HepG2 (cell line): Measurements from ENCODE around the gene HID1. TPM values are rescaled to one million over a fixed set of nuclear protein-coding genes. Genes with fewer than 3 reads are reported as not detected.

Experiments used
- ATRX ChIP-seq: sonication (generic); formaldehyde crosslinking; IDR thresholded peaks from 2 replicates; pipeline ENCODE4 v1.4.0; 2020; ENCODE audit warnings: missing genetic modification reagents, borderline replicate concordance
- BRD4 ChIP-seq: sonication (generic); formaldehyde crosslinking; IDR thresholded peaks from 2 replicates; pipeline ENCODE4 v1.4.0; 2020; ENCODE audit warnings: missing genetic modification reagents
- CENPBD1 ChIP-seq: sonication (generic); formaldehyde crosslinking; IDR thresholded peaks from 2 replicates; pipeline ENCODE4 v1.8.0; 2022; ENCODE audit warnings: missing genetic modification reagents, low read depth, mild to moderate bottlenecking, borderline replicate concordance
- CENPT ChIP-seq: sonication (generic); formaldehyde crosslinking; IDR thresholded peaks from 2 replicates; pipeline ENCODE4 v1.8.0; 2022; ENCODE audit warnings: low read depth, mild to moderate bottlenecking, moderate library complexity, missing genetic modification reagents
- REPIN1 ChIP-seq: sonication (generic); formaldehyde crosslinking; IDR thresholded peaks from 2 replicates; pipeline ENCODE4 v1.8.0; 2022; ENCODE audit warnings: missing genetic modification reagents, low read depth, mild to moderate bottlenecking, borderline replicate concordance
- SP4 ChIP-seq: sonication (generic); formaldehyde crosslinking; IDR thresholded peaks from 2 replicates; pipeline ENCODE4 v1.8.1; 2023; ENCODE audit warnings: mild to moderate bottlenecking, missing genetic modification reagents
- TAF1 ChIP-seq: sonication (generic); formaldehyde crosslinking; IDR thresholded peaks from 2 replicates; pipeline ENCODE4 v1.4.0; 2020; ENCODE audit warnings: missing genetic modification reagents
- TEAD2 ChIP-seq: sonication (generic); formaldehyde crosslinking; IDR thresholded peaks from 2 replicates; pipeline ENCODE4 v1.9.0; 2021; ENCODE audit warnings: missing genetic modification reagents
- THAP9 ChIP-seq: sonication (generic); formaldehyde crosslinking; IDR thresholded peaks from 2 replicates; pipeline ENCODE4; 2020; ENCODE audit warnings: missing genetic modification reagents, mild to moderate bottlenecking, borderline replicate concordance
- ZBTB3 ChIP-seq: sonication (generic); formaldehyde crosslinking; IDR thresholded peaks from 2 replicates; pipeline ENCODE4 v1.4.0; 2020; ENCODE audit warnings: low read depth, mild to moderate bottlenecking, moderate library complexity, missing genetic modification reagents, borderline replicate concordance
- ZNF318 ChIP-seq: sonication (generic); formaldehyde crosslinking; IDR thresholded peaks from 2 replicates; pipeline ENCODE4 v1.4.0; 2020; ENCODE audit warnings: mild to moderate bottlenecking, missing genetic modification reagents
- ZNF556 ChIP-seq: sonication (generic); formaldehyde crosslinking; IDR thresholded peaks from 2 replicates; pipeline ENCODE4 v1.4.0; 2020; ENCODE audit warnings: mild to moderate bottlenecking, missing genetic modification reagents, borderline replicate concordance
- ZNF772 ChIP-seq: sonication (generic); formaldehyde crosslinking; IDR thresholded peaks from 2 replicates; pipeline ENCODE4 v1.5.0; 2020; ENCODE audit warnings: mild to moderate bottlenecking, missing genetic modification reagents
- polyA plus RNA-seq, 8 experiments: library from polyadenylated mRNA; depleted of rRNA in 3 of 8; stranded (reverse) in 7 of 8; unstranded in 1 of 8; fragments of >200 nt; fragmentation: Illumina TruSeq in 4 of 8; extraction: Trizol in 4 of 8; gene quantifications; 2 replicates each; pipeline versions ENCODE4 v1.2.1 to v1.2.3, GENCODE V29; 2011 to 2016; ENCODE audit warnings: low read depth in 4 of 8, missing spikeins in 1 of 8, mixed read lengths in 1 of 8; ENCODE audit not compliant: insufficient read depth in 1 of 8
- total RNA-seq, 5 experiments: library from RNA; depleted of rRNA; stranded (reverse); fragments of >200 nt; fragmentation: Illumina TruSeq; extraction: Trizol; gene quantifications; 2 replicates each; pipeline ENCODE4 v1.2.3, GENCODE V29; 2016; ENCODE audit warnings: low read depth in 1 of 5
- TF ChIP-seq, protein P1 (sequence below), 2 experiments: sonication (generic) in 1 of 2; formaldehyde crosslinking in 1 of 2; IDR thresholded peaks; 2 replicates each; pipeline versions ENCODE4 v1.4.0 to v1.6.1; 2018 to 2020; ENCODE audit warnings: missing genetic modification reagents in 2 of 2, borderline replicate concordance in 1 of 2, low read depth in 1 of 2, mild to moderate bottlenecking in 1 of 2, missing biosample characterization in 1 of 2

Gene HID1
- total and polyA plus RNA-seq, 2 of the 13 experiments (the other 11 are each of a cell fraction or from before 2014, with no cell fraction given), result 2.1 to 10.6 TPM

- peak; percentile 73 for TF ChIP-seq BRD4 (CRISPR knock-in tag)
- 0 out of 2 replicates have a peak, but pooled peaks have one; percentile 77 for TF ChIP-seq ZBTB3
- TF ChIP-seq TEAD2 (CRISPR knock-in tag), result no peak
- peak; percentile 88 for TF ChIP-seq SP4 (CRISPR knock-in tag)
- no peak for TF ChIP-seq CENPT (CRISPR knock-in tag)
- no peak for TF ChIP-seq ATRX
- peak; percentile 96; the same call in 1 of the 2 replicates for TF ChIP-seq ZNF772 (CRISPR knock-in tag)
- peak; percentile 91 for TF ChIP-seq ZNF556 (CRISPR knock-in tag)
- peak; percentile 78; the same call in 1 of the 2 replicates for TF ChIP-seq THAP9 (CRISPR knock-in tag)
- TF ChIP-seq TAF1 (CRISPR knock-in tag), result peak; percentile 87
- peak; percentile 89; the same call in 1 of the 2 replicates for TF ChIP-seq REPIN1
- TF ChIP-seq, protein P1, sequence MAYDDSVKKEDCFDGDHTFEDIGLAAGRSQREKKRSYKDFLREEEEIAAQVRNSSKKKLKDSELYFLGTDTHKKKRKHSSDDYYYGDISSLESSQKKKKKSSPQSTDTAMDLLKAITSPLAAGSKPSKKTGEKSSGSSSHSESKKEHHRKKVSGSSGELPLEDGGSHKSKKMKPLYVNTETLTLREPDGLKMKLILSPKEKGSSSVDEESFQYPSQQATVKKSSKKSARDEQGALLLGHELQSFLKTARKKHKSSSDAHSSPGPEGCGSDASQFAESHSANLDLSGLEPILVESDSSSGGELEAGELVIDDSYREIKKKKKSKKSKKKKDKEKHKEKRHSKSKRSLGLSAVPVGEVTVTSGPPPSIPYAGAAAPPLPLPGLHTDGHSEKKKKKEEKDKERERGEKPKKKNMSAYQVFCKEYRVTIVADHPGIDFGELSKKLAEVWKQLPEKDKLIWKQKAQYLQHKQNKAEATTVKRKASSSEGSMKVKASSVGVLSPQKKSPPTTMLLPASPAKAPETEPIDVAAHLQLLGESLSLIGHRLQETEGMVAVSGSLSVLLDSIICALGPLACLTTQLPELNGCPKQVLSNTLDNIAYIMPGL (CRISPR knock-in tag; IDR thresholded peaks at IDR 0.05; ENCODE audit: borderline replicate concordance in 1 of 2, low read depth in 1 of 2), result peak; percentile 85 to 97
- peak; percentile 83; the same call in 1 of the 2 replicates for TF ChIP-seq ZNF318 (CRISPR knock-in tag)
- no peak; the same call in 1 of the 2 replicates for TF ChIP-seq CENPBD1
These were observed 9.6 kb upstream of the HID1 start (continued) for GRCh38 chr17:74981979-74982662.
